Ecto neural progenitor cell (in vitro differentiated cells): ENCODE results near the gene PIRT.

Experiments used
- DNase-seq: peaks from one replicate; pipeline ENCODE4 v3.0.0-alpha.2; 2018; ENCODE audit warnings: low spot score

The PIRT gene

GRCh38 chr17:10821054-10821453, 16.8 kb downstream of the PIRT start:
- DNase-seq = no peak

GRCh38 chr17:10815319-10815718, 22.6 kb downstream of the PIRT start:
- DNase-seq = no peak

- DNase-seq = no peak
Measured at GRCh38 chr17:10814075-10814474, 23.8 kb downstream of the PIRT start.

GRCh38 chr17:10812674-10813073, 25.2 kb downstream of the PIRT start:
- no peak for DNase-seq

GRCh38 chr17:10809605-10810004, 28.3 kb downstream of the PIRT start:
- no peak for DNase-seq

GRCh38 chr17:10807704-10808128, 30.2 kb downstream of the PIRT start:
- no peak for DNase-seq

GRCh38 chr17:10806545-10807262, 31.2 kb downstream of the PIRT start:
- DNase-seq = no peak

- no peak for DNase-seq
Measured at GRCh38 chr17:10805911-10806310, 32.0 kb downstream of the PIRT start.

- no peak for DNase-seq
Measured at GRCh38 chr17:10804546-10804945, 33.3 kb downstream of the PIRT start.

GRCh38 chr17:10803830-10804475, 33.9 kb downstream of the PIRT start, which contains the start of gene TMEM238L:
TSS of gene TMEM238L (minus strand) at chr17:10804099. CDS start at chr17:10803963, 136 bp downstream.
- DNase-seq = no peak

- no peak for DNase-seq
Measured at GRCh38 chr17:10803350-10803749, 34.5 kb downstream of the PIRT start.

GRCh38 chr17:10802496-10803284, 35.2 kb downstream of the PIRT start:
- DNase-seq = no peak

- no peak for DNase-seq
Measured at GRCh38 chr17:10799407-10799806, 38.5 kb downstream of the PIRT start.

GRCh38 chr17:10798910-10799309, 39.0 kb downstream of the PIRT start:
- no peak for DNase-seq

GRCh38 chr17:10798332-10798749, 39.5 kb downstream of the PIRT start:
- no peak for DNase-seq

- no peak for DNase-seq
Measured at GRCh38 chr17:10797476-10798328, 40.2 kb downstream of the PIRT start.

GRCh38 chr17:10793816-10794215, 44.1 kb downstream of the PIRT start:
- no peak for DNase-seq

GRCh38 chr17:10793256-10793655, 44.6 kb downstream of the PIRT start:
- DNase-seq = no peak

GRCh38 chr17:10792151-10792550, 45.7 kb downstream of the PIRT start:
- no peak for DNase-seq

GRCh38 chr17:10790491-10791401, 47.1 kb downstream of the PIRT start:
- DNase-seq = no peak
